Ovary (tissue), 9 donors: ENCODE measurements around the gene MST1. TPM values are rescaled to one million over a fixed set of nuclear protein-coding genes. Genes with fewer than 3 reads are reported as not detected.

ENCODE experiments used
- DNase-seq, 5 donors: peaks; one replicate each; pipeline ENCODE4 v3.0.0-alpha.2; 2019 to 2020
- H3K27ac ChIP-seq, 2 donors: fragments of 200-600 bp; one replicate each; pipeline versions ENCODE4 v1.5.1 to v1.8.0; 2019 to 2022
- H3K27me3 ChIP-seq: fragments of 200-600 bp; one replicate; pipeline ENCODE4 v1.8.0; 2022
- H3K36me3 ChIP-seq: fragments of 200-600 bp; sonication (generic); one replicate; pipeline ENCODE4 v1.5.1; 2019
- H3K4me1 ChIP-seq: one replicate; pipeline ENCODE4 v1.8.1; 2013; ENCODE audit warnings: mild to moderate bottlenecking, moderate library complexity; ENCODE audit not compliant: insufficient read depth
- H3K4me3 ChIP-seq: fragments of 200-600 bp; sonication (generic); one replicate; pipeline ENCODE4 v1.5.1; 2017
- H3K9me3 ChIP-seq, 2 donors: fragments of 200-600 bp in 1 of 2; sonication (generic) in 1 of 2; one replicate each; pipeline versions ENCODE4 v1.5.1 to v1.8.1; 2013 to 2019; ENCODE audit warnings: mild to moderate bottlenecking in 1 of 2, moderate library complexity in 1 of 2
- CTCF ChIP-seq, 3 donors: fragments of 450-650 bp in 2 of 3; fragments of 200-600 bp in 1 of 3; IDR thresholded peaks; one replicate each; pipeline versions ENCODE4 v1.5.1 to v1.8.0; 2016 to 2022; ENCODE audit warnings: antibody characterized with exemption in 3 of 3, mild to moderate bottlenecking in 1 of 3
- EP300 ChIP-seq: sonication (generic); formaldehyde crosslinking; IDR thresholded peaks from one replicate; pipeline ENCODE4 v1.6.1; 2017; ENCODE audit warnings: antibody characterized with exemption
- POLR2A ChIP-seq: fragments of 450-650 bp; IDR thresholded peaks from one replicate; pipeline ENCODE4 v1.6.1; 2017; ENCODE audit warnings: antibody characterized with exemption, mild to moderate bottlenecking, moderate library complexity
- WGBS, 3 donors: extraction: QIAGEN DNeasy Blood & Tissue Kit in 1 of 3; methylation state at CpG; one replicate each; pipeline versions ENCODE4 v1.1.5 to v1.1.7; 2013 to 2017; 5-methylcytosine and 5-hydroxymethylcytosine counted together
- intact Hi-C, 4 donors: fragments of 100-400 bp; cut with DNase I; formaldehyde crosslinking; loops; one replicate each; pipeline versions ENCODE4 v1.11.0 to v1.15.1; 2022 to 2023
- polyA plus RNA-seq, 2 donors: library from polyadenylated mRNA; stranded (reverse); fragments of 200-250 nt in 1 of 2; fragments of 350-450 nt in 1 of 2; fragmentation: Illumina TruSeq in 1 of 2; extraction: RNeasy Lipid Tissue Mini Kit (QIAGEN cat#74804) in 1 of 2; gene quantifications; one replicate each; pipeline ENCODE4 v1.2.3, GENCODE V29; 2013 to 2014
- total RNA-seq, 7 donors: library from RNA; depleted of rRNA in 2 of 7; stranded (reverse); fragments of >200 nt in 2 of 7; fragmentation: NEBNext Ultra II Directional in 3 of 7; extraction: Animal tissue kit (Norgen Biotek cat#: 25700) in 3 of 7; gene quantifications; one replicate each; pipeline versions ENCODE4 v1.1.0 to v1.2.4, GENCODE V29; 2016 to 2023
- donor health status: DM: no; HTN: no; CAD: no; lungs with moderate emphysema.
- donor health status: DM: no; HTN: no; CAD: no.
- donor health status: Bipolar disorder and iron deficiency.
- donor health status: DM: yes; HTN: yes; CAD: no.
- donor health status: DM: no; HTN: no; CAD: no.
- donor health status: DM: yes; HTN: yes; CAD: no.

The MST1 gene
- total and polyA plus RNA-seq, 9 donors, result 3.5 to 91.0 (median 17.3) TPM

- 71 to 74% (median 73%) methylated on average over 5 to 7 of the region's 7 CpGs for WGBS, 3 donors
- TF ChIP-seq CTCF (IDR thresholded peaks at IDR 0.05), result no peak
- no peak for TF ChIP-seq POLR2A
- no peak for TF ChIP-seq EP300
- no peak for DNase-seq
- no peaks in the 10 kb centered on the region for H3K36me3 ChIP-seq
- H3K4me1 ChIP-seq, result no peaks in the 10 kb centered on the region
- H3K4me3 ChIP-seq, result no peak overlapping the region
- no peaks in the 10 kb centered on the region for H3K27me3 ChIP-seq
- no peak overlapping the region for H3K27ac ChIP-seq
- intact Hi-C loops, result loop anchor here in 1 of 4 donors (10.0 kb wide), 1 partner anchor 132 kb away; no protein-coding TSS in a partner anchor
- H3K9me3 ChIP-seq, result no peaks in the 10 kb centered on the region
Observed at GRCh38 chr3:49712631-49713317, 23.5 kb upstream of the MST1 start.

GRCh38 chr3:49712166-49712565, 22.9 kb upstream of the MST1 start:
- Histone ChIP-seq H3K9me3 (no peaks in the 10 kb centered on the region), H3K27ac (no peak overlapping the region), H3K36me3 (no peaks in the 10 kb centered on the region), H3K27me3 (no peaks in the 10 kb centered on the region), H3K4me1 (no peaks in the 10 kb centered on the region), H3K4me3 (no peak overlapping the region)
- WGBS, 3 donors, result 93 to 94% (median 93%) methylated on average over 10 to 11 of the region's 11 CpGs
- no peak for DNase-seq
- TF ChIP-seq EP300 (no peak), CTCF (IDR thresholded peaks at IDR 0.05) (no peak), POLR2A (no peak)
- intact Hi-C loops, result loop anchor here in 1 of 4 donors (10.0 kb wide), 1 partner anchor 133 kb away; no protein-coding TSS in a partner anchor

GRCh38 chr3:49711489-49711888, 22.2 kb upstream of the MST1 start:
- H3K4me3 ChIP-seq, result no peak overlapping the region
- DNase-seq, result no peak
- H3K36me3 ChIP-seq, result no peaks in the 10 kb centered on the region
- no peaks in the 10 kb centered on the region for H3K9me3 ChIP-seq
- intact Hi-C loops, result loop anchor here in 1 of 4 donors (10.0 kb wide), 1 partner anchor 133 kb away; no protein-coding TSS in a partner anchor
- no peak for TF ChIP-seq CTCF (IDR thresholded peaks at IDR 0.05)
- WGBS, 3 donors, result 92 to 97% (median 97%) methylated on average over 5 of the region's 5 CpGs
- no peaks in the 10 kb centered on the region for H3K27me3 ChIP-seq
- no peaks in the 10 kb centered on the region for H3K4me1 ChIP-seq
- no peak overlapping the region for H3K27ac ChIP-seq

GRCh38 chr3:49709852-49710251, 20.6 kb upstream of the MST1 start:
- TF ChIP-seq CTCF (IDR thresholded peaks at IDR 0.05), result no peak
- no peak for TF ChIP-seq POLR2A
- TF ChIP-seq EP300, result no peak
- no peaks in the 10 kb centered on the region for H3K27me3 ChIP-seq
- 93 to 97% (median 94%) methylated on average over 8 of the region's 8 CpGs for WGBS, 3 donors
- intact Hi-C loops, result loop anchor here in 1 of 4 donors (10.0 kb wide), 2 partner anchors 135 to 195 kb away; partner anchors contain the start of gene MST1R
- no peak overlapping the region for H3K27ac ChIP-seq
- no peaks in the 10 kb centered on the region for H3K9me3 ChIP-seq
- DNase-seq, result no peak
- no peaks in the 10 kb centered on the region for H3K36me3 ChIP-seq
- no peak overlapping the region for H3K4me3 ChIP-seq
- no peaks in the 10 kb centered on the region for H3K4me1 ChIP-seq
